HG02973 (cell line): Measurements from ENCODE around the gene TMEM181.
"Not testable (repeated sequence)": the region's sequence is repeated elsewhere in the genome, so short reads cannot be mapped to it uniquely, and the experiment has no call there.

Experiments used
- ATAC-seq: cut with Tn5 transposase; IDR thresholded peaks from one replicate; pipeline ENCODE4 v1.9.1; 2021; ENCODE audit warnings: moderate library complexity; ENCODE audit not compliant: unreplicated experiment

The TMEM181 gene

DNA sequence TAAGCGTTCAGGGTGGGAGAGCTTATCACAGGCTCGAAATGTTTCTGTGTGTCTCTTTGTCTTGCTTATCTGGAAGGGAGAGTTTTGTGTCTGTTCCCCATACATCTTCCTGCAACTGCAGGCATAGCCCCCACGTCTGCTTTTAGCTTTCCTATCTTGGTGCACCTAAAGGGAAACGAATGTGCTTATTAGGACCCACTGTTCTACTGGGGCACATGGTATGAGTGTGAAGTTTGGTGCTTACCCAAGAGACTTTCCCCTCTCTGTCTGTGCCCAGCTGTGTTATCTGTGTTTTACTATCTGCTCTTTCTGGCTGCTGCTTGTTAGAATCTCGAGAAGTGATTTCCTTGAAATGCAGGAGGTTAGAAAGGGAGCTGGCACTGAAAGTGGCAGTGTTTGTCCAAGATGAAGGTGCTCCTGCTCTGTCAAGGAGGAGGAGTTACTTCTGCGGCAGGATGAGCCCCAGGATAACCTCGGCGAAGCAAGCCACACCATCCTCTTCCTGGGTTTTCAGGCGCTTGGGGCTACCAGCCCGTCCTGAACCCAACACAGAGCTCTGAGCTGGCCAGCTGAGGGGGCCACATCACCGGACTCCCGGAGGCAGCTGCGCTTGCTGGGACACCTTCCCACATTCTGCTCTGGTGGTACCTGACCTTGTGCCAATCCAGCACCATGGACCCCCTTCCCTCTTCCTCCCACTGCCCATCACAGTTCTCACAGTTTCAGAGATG lies 61.2 kb downstream of the TMEM181 start:
- ATAC-seq: no peak

- no peak for ATAC-seq
These were observed 62.0 kb downstream of the TMEM181 start for GRCh38 chr6:158621694-158622544.

GRCh38 chr6:158622545-158623190 lies 62.8 kb downstream of the TMEM181 start:
- ATAC-seq: no peak

- ATAC-seq: no peak
These were observed 65.1 kb downstream of the TMEM181 start for GRCh38 chr6:158624684-158625682.

- no peak for ATAC-seq
These were observed 66.0 kb downstream of the TMEM181 start for GRCh38 chr6:158625881-158626305.

DNA sequence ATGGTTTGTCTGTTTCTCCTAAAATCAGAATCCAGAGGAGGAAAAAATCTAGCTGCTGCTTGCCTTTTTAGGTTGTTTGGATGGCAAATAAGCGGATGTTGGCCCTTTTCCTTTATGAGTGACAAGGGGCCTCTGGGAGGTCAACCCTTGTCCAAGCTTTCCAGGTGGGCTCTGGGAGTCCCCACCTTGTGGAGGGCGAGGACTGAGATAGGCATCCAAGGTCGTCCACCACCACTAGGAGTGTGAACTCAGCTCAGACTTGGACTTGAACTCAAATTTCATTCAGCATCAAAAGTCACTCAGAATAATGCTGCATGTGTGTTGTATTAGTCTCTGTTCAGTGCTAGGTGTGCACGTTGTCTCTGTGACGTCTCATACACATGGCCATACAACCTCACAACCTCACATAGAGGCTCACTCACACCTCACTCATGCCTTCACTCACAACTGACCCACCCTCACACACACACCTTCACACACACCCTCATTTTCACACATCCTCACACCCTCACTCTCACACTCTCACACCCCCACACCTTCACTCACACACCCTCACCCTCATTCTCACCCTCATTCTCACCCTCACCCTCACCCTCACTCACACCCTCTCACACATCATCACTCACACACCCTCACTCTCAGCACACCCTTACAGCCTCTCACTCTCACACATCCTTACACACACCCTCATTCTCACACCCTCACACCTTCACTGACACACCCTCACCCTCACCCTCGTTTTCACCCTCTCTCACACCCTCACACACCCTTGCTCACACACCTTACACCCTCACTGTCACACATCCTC lies 66.7 kb downstream of the TMEM181 start:
- no peak for ATAC-seq

- no peak for ATAC-seq
These were observed 67.5 kb downstream of the TMEM181 start for GRCh38 chr6:158627168-158627939.

DNA sequence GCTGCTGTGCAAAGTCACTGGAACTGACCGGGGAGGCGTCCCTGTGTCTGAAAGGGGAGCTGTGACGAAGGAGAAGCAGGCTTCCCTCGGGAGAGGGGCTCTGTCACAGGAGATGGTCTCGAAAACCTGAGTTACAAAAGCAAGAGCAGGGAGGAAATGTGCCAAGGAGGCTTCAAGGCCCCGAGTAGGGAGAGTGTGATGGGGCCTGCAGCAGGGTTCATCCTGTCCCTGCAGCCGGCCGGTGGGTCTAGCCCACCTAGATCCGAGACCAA lies 68.0 kb downstream of the TMEM181 start:
- ATAC-seq: no peak

DNA sequence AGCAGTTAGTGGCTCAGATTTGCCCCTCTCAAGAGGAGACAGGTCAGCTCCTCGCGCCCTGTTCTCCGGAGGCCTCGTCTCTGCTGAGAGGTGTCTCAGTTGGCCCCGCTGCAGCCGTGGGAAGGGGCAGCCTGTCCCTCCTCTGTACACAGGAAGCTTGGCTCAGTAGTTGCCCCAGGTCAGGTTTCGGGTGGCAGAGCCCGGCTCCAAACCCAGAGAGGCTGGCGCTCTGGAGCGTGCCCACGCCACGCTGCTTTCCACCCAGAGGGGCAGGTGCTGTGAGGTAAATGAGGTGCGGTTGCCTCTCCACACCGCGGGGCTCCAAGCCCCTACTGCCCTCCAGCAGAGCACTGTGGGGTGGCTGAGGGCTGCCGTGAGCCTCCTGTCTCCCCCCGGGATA lies 68.7 kb downstream of the TMEM181 start:
- ATAC-seq: no peak

DNA sequence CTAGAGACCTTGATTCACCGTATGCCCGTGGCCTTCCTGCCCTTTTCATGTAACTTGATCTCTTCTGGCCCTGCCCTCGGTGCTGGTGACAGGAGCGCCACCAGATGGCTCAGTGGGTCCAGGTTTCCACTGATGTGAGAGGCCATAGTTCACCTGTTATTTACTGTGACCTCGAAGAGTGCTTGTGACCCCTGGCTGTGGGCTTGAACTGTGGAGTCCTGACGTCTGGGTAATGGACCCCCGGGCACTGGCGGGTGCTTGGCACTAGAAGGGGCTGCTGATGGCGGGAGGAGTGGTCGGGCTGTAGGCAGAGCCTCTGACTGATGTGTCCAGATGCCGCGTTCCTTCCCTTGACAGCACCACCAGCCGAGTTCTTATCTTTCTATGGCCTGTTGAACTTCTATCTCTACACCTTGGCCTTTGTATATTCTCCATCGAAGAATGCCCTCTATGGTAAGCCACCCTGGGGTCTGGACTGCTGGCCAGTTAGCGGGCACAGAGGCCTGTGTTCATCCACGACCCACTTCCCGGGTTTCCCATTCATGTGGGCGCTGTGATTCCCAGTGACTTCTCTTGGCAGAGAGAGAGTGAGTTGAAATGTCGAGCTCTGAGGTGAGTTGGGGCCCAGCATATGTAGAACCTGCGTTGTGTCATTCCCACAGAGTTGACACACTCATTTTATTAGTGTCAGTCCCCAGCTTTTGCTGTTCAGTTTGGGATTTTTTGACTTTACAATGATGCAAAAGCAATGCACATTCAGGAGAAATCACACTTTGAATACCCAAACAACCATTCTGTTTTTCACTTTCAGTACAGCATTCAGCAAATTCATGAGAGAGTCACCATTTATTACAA lies 69.7 kb downstream of the TMEM181 start:
- no peak for ATAC-seq

GRCh38 chr6:158630938-158631616 lies 71.2 kb downstream of the TMEM181 start:
- no peak for ATAC-seq

DNA sequence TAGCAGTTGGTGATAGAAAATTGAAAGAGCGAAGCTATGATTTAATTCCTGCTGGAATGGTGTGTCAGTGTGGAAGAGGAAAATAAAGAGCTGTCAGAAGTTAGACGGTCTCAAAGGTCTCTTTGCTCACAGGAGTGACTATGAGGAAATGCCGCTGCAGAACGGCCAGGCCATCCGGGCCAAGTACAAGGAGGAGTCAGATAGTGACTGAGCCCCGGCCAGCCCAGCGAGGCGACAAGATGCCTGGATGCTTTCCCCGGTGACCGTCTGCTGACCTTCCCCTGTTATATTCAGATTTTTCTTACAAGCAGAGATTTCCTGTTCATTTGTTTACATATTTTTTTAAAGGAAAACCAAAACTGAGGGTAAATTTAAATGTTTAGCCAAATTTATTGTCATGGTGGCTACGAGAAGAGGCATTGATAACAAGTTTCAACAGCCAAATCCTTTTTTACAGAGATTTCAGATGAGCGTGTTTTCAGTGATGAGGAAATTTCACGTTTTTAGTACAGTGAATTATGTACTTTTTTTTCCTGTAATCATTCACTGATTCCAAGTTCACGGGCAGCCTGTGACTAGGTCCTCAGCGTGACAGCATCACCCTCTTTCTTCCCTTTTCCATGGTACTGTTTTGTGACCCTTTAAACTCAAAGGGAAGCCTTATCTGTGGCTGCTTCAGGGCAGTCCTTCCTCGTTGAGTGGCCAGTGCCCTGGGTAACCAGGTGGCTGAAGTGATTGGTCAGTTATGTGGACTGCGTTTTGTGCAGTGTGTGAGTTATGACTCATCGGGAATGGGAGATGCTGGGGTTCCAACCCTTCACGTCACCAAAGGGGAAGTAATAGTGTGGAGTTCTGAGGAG lies 72.0 kb downstream of the TMEM181 start:
- ATAC-seq: no peak

DNA sequence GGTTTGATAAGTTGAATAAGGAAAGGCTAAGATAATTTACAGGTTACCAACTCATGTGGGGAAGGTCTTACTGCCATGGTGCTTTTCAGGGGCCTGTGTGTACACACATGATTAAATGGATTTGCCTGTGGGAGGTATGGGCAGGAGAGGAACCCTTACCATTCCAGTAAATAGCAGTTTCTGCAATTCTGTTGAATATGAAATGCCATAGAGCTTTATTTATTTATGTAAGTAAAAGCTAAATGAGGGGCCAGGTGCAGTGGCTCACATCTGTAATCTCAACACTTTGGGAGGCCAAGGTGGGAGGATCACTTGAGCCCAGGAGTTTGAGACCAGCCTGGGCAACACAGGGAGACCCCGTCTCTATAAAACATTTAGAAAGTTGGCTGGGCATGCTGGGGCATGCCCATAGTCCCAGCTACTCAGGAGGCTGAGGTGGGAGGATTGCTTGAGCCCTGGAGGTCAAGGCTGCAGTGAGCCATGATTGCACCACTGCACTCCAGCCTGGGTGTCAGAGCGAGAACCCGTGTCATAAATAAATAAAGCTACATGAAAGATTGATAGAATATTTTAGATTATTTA lies 72.7 kb downstream of the TMEM181 start:
- not testable (repeated sequence) for ATAC-seq

- no peak for ATAC-seq
These were observed 73.2 kb downstream of the TMEM181 start for GRCh38 chr6:158633127-158633526.

- no peak for ATAC-seq
These were observed 75.0 kb downstream of the TMEM181 start for GRCh38 chr6:158634695-158635426.
